Testis (tissue), 3 donors: Measurements from ENCODE around the gene USP35. TPM values are rescaled to one million over a fixed set of nuclear protein-coding genes. Genes with fewer than 3 reads are reported as not detected.
A peak's percentile ranks its signal among the peaks of the same experiment; 100 is the strongest.

Source experiments
- DNase-seq: peaks from one replicate; pipeline ENCODE4 v3.0.0-alpha.2; 2019
- H3K27ac ChIP-seq, 2 donors: fragments of 200-600 bp; sonication (generic); one replicate each; pipeline ENCODE4 v1.5.1; 2019
- H3K27me3 ChIP-seq: fragments of 200-600 bp; sonication (generic); one replicate; pipeline ENCODE4 v1.5.1; 2019
- H3K36me3 ChIP-seq: fragments of 200-600 bp; sonication (generic); one replicate; pipeline ENCODE4 v1.5.1; 2017; ENCODE audit warnings: low read depth; ENCODE audit errors: missing control alignments
- H3K4me1 ChIP-seq: fragments of 200-600 bp; sonication (generic); one replicate; pipeline ENCODE4 v1.5.1; 2019
- H3K4me3 ChIP-seq, 2 donors: fragments of 200-600 bp; sonication (generic); one replicate each; pipeline ENCODE4 v1.5.1; 2017 to 2019
- H3K9me3 ChIP-seq: fragments of 200-600 bp; sonication (generic); one replicate; pipeline ENCODE4 v1.5.1; 2017
- CTCF ChIP-seq, 3 experiments: fragments of 450-650 bp in 2 of 3; fragments of 200-600 bp in 1 of 3; sonication (generic) in 1 of 3; IDR thresholded peaks; one replicate each; pipeline ENCODE4 v1.5.1; 2016 to 2019; ENCODE audit warnings: antibody characterized with exemption in 3 of 3, mild to moderate bottlenecking in 2 of 3, moderate library complexity in 1 of 3
- POLR2A ChIP-seq: fragments of 450-650 bp; IDR thresholded peaks from one replicate; pipeline ENCODE4 v1.6.1; 2017; ENCODE audit warnings: antibody characterized with exemption, mild to moderate bottlenecking, moderate library complexity
- WGBS, 2 donors: methylation state at CpG; one replicate each; pipeline ENCODE4 v1.1.5; 2018; 5-methylcytosine and 5-hydroxymethylcytosine counted together
- intact Hi-C: fragments of 100-400 bp; cut with DNase I; formaldehyde crosslinking; loops from one replicate; pipeline ENCODE4 v1.15.1; 2023; ENCODE audit warnings: low total_unique reads
- polyA plus RNA-seq: library from polyadenylated mRNA; stranded (reverse); fragments of 350-450 nt; fragmentation: Illumina TruSeq; extraction: RNeasy Lipid Tissue Mini Kit (QIAGEN cat#74804); gene quantifications from one replicate; pipeline ENCODE4 v1.2.3, GENCODE V29; 2014; ENCODE audit warnings: low read depth, low replicate concordance; ENCODE audit not compliant: insufficient read depth
- total RNA-seq, 2 donors: library from RNA; depleted of rRNA; stranded (reverse); fragments of >200 nt; gene quantifications; one replicate each; pipeline ENCODE4 v1.2.3, GENCODE V29; 2016

The USP35 gene
- total and polyA plus RNA-seq, 3 donors from 2014 or later = 10.5 to 33.5 (median 25.8) TPM

- intact Hi-C loops = no loop called here
- Histone ChIP-seq H3K36me3 (no peaks in the 10 kb centered on the region), H3K4me3 (no peak overlapping the region), H3K9me3 (no peaks in the 10 kb centered on the region), H3K27me3 (no peaks in the 10 kb centered on the region), H3K27ac (no peak overlapping the region), H3K4me1 (peaks cover 34% of the 10 kb centered on the region)
- TF ChIP-seq POLR2A (no peak), CTCF (IDR thresholded peaks at IDR 0.05) (no peak)
- DNase-seq = no peak
- WGBS, 2 donors = 82 to 85% methylated on average over 14 of the region's 14 CpGs
Measured at GRCh38 chr11:78190871-78191538, 2.3 kb downstream of the USP35 start.

GRCh38 chr11:78192223-78192719 lies 3.6 kb downstream of the USP35 start:
- TF ChIP-seq POLR2A (no peak), CTCF (IDR thresholded peaks at IDR 0.05) (no peak)
- intact Hi-C loops = no loop called here
- H3K4me3 ChIP-seq = no peak overlapping the region
- no peaks in the 10 kb centered on the region for H3K36me3 ChIP-seq
- peak; percentile 85 for DNase-seq
- peak overlapping the region in 1 of 2 donors; percentile 41 for H3K27ac ChIP-seq
- WGBS, 2 donors = 36 to 52% methylated on average over 6 of the region's 6 CpGs
- H3K27me3 ChIP-seq = no peaks in the 10 kb centered on the region
- peaks cover 27% of the 10 kb centered on the region for H3K4me1 ChIP-seq
- H3K9me3 ChIP-seq = no peaks in the 10 kb centered on the region

DNA sequence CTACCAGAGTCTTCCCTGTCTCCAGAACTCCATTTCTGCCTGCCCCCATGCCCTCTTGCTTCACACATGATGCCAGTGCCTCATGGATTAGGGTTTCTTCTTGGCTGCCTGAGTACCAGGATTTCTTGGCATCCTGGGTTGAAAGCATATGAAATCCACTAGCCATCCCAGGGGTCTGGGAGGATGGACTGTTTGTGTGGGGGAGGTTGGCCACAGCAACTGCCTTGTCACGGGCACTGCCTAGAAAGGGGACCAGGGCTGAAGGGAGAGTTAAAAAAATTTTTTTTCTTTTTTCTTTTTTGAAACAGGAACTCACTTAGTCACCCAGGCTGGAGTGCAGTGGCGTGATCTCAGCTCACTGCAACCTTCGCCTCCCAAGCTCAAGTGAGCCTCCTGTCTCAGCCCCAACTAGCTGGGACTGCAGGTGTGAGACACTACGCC lies 4.2 kb downstream of the USP35 start:
- no peak for DNase-seq
- WGBS, 2 donors = 76 to 81% methylated on average over 4 of the region's 4 CpGs
- Histone ChIP-seq H3K4me3 (no peak overlapping the region), H3K36me3 (no peaks in the 10 kb centered on the region), H3K9me3 (no peaks in the 10 kb centered on the region), H3K27me3 (no peaks in the 10 kb centered on the region), H3K27ac (no peak overlapping the region), H3K4me1 (peaks cover 23% of the 10 kb centered on the region)
- no peak for TF ChIP-seq CTCF (IDR thresholded peaks at IDR 0.05)
- no peak for TF ChIP-seq POLR2A
- intact Hi-C loops = no loop called here

- WGBS, 2 donors = 93 to 96% methylated on average over 8 of the region's 8 CpGs
- DNase-seq = no peak
- Histone ChIP-seq H3K27ac (no peak overlapping the region), H3K36me3 (no peaks in the 10 kb centered on the region), H3K4me1 (peaks cover 23% of the 10 kb centered on the region), H3K4me3 (no peak overlapping the region), H3K27me3 (no peaks in the 10 kb centered on the region), H3K9me3 (no peaks in the 10 kb centered on the region)
- intact Hi-C loops = no loop called here
- no peak for TF ChIP-seq CTCF (IDR thresholded peaks at IDR 0.05)
- TF ChIP-seq POLR2A = no peak
Measured at GRCh38 chr11:78193806-78194205, 5.1 kb downstream of the USP35 start.

DNA sequence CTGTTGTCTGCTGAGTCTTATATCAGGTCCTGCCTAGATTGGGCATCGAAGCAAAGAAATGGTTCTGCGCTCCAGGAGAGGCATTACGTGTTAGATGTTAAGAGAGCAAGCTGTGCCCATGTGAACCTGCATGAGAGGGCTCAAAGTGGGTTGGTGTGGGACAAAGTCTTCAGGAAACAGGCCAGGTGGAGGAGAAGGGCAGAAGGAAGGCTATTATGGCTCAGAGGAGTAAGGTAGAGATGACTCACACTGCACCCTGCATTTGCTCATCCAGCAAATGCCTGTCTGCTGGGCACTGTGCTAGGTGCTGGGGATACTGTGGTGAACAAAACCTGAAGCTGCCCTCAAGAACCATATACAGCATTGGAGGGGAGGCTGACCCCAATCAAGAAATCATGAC lies 5.8 kb downstream of the USP35 start:
- Histone ChIP-seq H3K27ac (no peak overlapping the region), H3K9me3 (no peaks in the 10 kb centered on the region), H3K36me3 (no peaks in the 10 kb centered on the region), H3K27me3 (no peaks in the 10 kb centered on the region), H3K4me1 (peaks cover 21% of the 10 kb centered on the region), H3K4me3 (no peak overlapping the region)
- no peak for DNase-seq
- intact Hi-C loops = no loop called here
- 90 to 92% methylated on average over 3 of the region's 3 CpGs for WGBS, 2 donors
- TF ChIP-seq POLR2A (no peak), CTCF (IDR thresholded peaks at IDR 0.05) (no peak)
